GM19468 (cell line): ENCODE results near the gene MDM4.
"Not testable (repeated sequence)": the region's sequence is repeated elsewhere in the genome, so short reads cannot be mapped to it uniquely, and the experiment has no call there.

Source experiments
- ATAC-seq: cut with Tn5 transposase; IDR thresholded peaks from one replicate; pipeline ENCODE4 v1.9.1; 2021; ENCODE audit warnings: mild to moderate bottlenecking, moderate library complexity, moderate number of reproducible peaks; ENCODE audit not compliant: unreplicated experiment; ENCODE audit errors: extremely low read depth

MDM4 gene

GRCh38 chr1:204507317-204508105 lies 8.7 kb upstream of the MDM4 start:
- no peak for ATAC-seq

GRCh38 chr1:204509186-204509635 lies 7.0 kb upstream of the MDM4 start:
- no peak for ATAC-seq

- ATAC-seq = no peak
Observed at GRCh38 chr1:204511366-204511765, 4.8 kb upstream of the MDM4 start.

- ATAC-seq = no peak
Observed at GRCh38 chr1:204513117-204513716, 3.0 kb upstream of the MDM4 start.

- ATAC-seq = no peak
Observed at GRCh38 chr1:204514828-204515227, 1.4 kb upstream of the MDM4 start.

- ATAC-seq = not testable (repeated sequence)
Observed at GRCh38 chr1:204517382-204517781, 1.2 kb downstream of the MDM4 start.

- ATAC-seq = peak; percentile 30
Observed at GRCh38 chr1:204520834-204521709, 4.9 kb downstream of the MDM4 start.

- not testable (repeated sequence) for ATAC-seq
Observed at GRCh38 chr1:204521941-204522521, 5.8 kb downstream of the MDM4 start.

- ATAC-seq = no peak
Observed at GRCh38 chr1:204523605-204524215, 7.5 kb downstream of the MDM4 start.

GRCh38 chr1:204524986-204525385 lies 8.8 kb downstream of the MDM4 start:
- no peak for ATAC-seq

- no peak for ATAC-seq
Observed at GRCh38 chr1:204528241-204528640, 12.0 kb downstream of the MDM4 start.

GRCh38 chr1:204528677-204529076 lies 12.5 kb downstream of the MDM4 start:
- ATAC-seq = no peak

GRCh38 chr1:204529371-204529895 lies 13.2 kb downstream of the MDM4 start:
- no peak for ATAC-seq

- ATAC-seq = peak; percentile 80
Observed at GRCh38 chr1:204530932-204531331, 14.7 kb downstream of the MDM4 start.

GRCh38 chr1:204532832-204533231 lies 16.6 kb downstream of the MDM4 start:
- no peak for ATAC-seq

- no peak for ATAC-seq
Observed at GRCh38 chr1:204541626-204542025, 25.4 kb downstream of the MDM4 start.

GRCh38 chr1:204544321-204544720 lies 28.1 kb downstream of the MDM4 start:
- no peak for ATAC-seq

- ATAC-seq = no peak
Observed at GRCh38 chr1:204545202-204545601, 29.0 kb downstream of the MDM4 start.

- ATAC-seq = no peak
Observed at GRCh38 chr1:204545881-204546280, 29.7 kb downstream of the MDM4 start.

- ATAC-seq = no peak
Observed at GRCh38 chr1:204548265-204548664, 32.1 kb downstream of the MDM4 start.
